Activated CD4-positive, CD25-positive, alpha-beta regulatory T cell treated with anti-CD3 and anti-CD28 coated beads, Interleukin-2, amount 50 U/mL, for 72 hours (primary cell): ENCODE data around the gene NANOGP8.
"Not testable (repeated sequence)": the region's sequence is repeated elsewhere in the genome, so short reads cannot be mapped to it uniquely, and the experiment has no call there.

ENCODE experiments used
- DNase-seq: peaks from one replicate; pipeline ENCODE4 v3.0.0; 2021

Gene NANOGP8

GRCh38 chr15:35085176-35085919, at the start of gene NANOGP8:
TSS of gene NANOGP8 (minus strand) at chr15:35085295. CDS start at chr15:35085110, 185 bp downstream.
- DNase-seq, result not testable (repeated sequence)

GRCh38 chr15:35134299-35134698, 49.2 kb upstream of the NANOGP8 start:
- DNase-seq, result no peak

GRCh38 chr15:35130245-35130644, 45.1 kb upstream of the NANOGP8 start:
- DNase-seq, result no peak

GRCh38 chr15:35129361-35129760, 44.3 kb upstream of the NANOGP8 start:
- DNase-seq, result no peak

GRCh38 chr15:35127717-35128116, 42.6 kb upstream of the NANOGP8 start:
- DNase-seq, result no peak

- DNase-seq, result no peak
These were observed 41.1 kb upstream of the NANOGP8 start for GRCh38 chr15:35126236-35126635.

- DNase-seq, result no peak
These were observed 38.6 kb upstream of the NANOGP8 start for GRCh38 chr15:35123743-35124142.

GRCh38 chr15:35121611-35122359, 36.7 kb upstream of the NANOGP8 start:
- no peak for DNase-seq

GRCh38 chr15:35120173-35120572, 35.1 kb upstream of the NANOGP8 start:
- DNase-seq, result no peak

- no peak for DNase-seq
These were observed 33.9 kb upstream of the NANOGP8 start for GRCh38 chr15:35118960-35119359.

GRCh38 chr15:35117543-35118265, 32.6 kb upstream of the NANOGP8 start:
- DNase-seq, result no peak

GRCh38 chr15:35115155-35115725, 30.1 kb upstream of the NANOGP8 start:
- DNase-seq, result no peak

- no peak for DNase-seq
These were observed 27.3 kb upstream of the NANOGP8 start for GRCh38 chr15:35112346-35112745.

- no peak for DNase-seq
These were observed 26.8 kb upstream of the NANOGP8 start for GRCh38 chr15:35111861-35112260.

GRCh38 chr15:35108453-35108852, 23.4 kb upstream of the NANOGP8 start:
- no peak for DNase-seq

GRCh38 chr15:35107561-35107960, 22.5 kb upstream of the NANOGP8 start:
- no peak for DNase-seq

- DNase-seq, result no peak
These were observed 22.0 kb upstream of the NANOGP8 start for GRCh38 chr15:35107122-35107521.

GRCh38 chr15:35104526-35105147, 19.5 kb upstream of the NANOGP8 start:
- no peak for DNase-seq

GRCh38 chr15:35102186-35102585, 17.1 kb upstream of the NANOGP8 start:
- DNase-seq, result no peak

- DNase-seq, result no peak
These were observed 16.2 kb upstream of the NANOGP8 start for GRCh38 chr15:35101335-35101734.

- no peak for DNase-seq
These were observed 13.6 kb upstream of the NANOGP8 start for GRCh38 chr15:35098737-35099136.

GRCh38 chr15:35095941-35096340, 10.8 kb upstream of the NANOGP8 start:
- no peak for DNase-seq

- no peak for DNase-seq
These were observed 7.8 kb upstream of the NANOGP8 start for GRCh38 chr15:35092846-35093245.
